ENCODE measurements around the gene TIMELESS. TPM values are rescaled to one million over a fixed set of nuclear protein-coding genes. Genes with fewer than 3 reads are reported as not detected.

The TIMELESS gene
- total and polyA plus RNA-seq, 9 of the 15 experiments (the other 6 are each of a cell fraction or from before 2014, with no cell fraction given) = 11.9 to 59.2 (median 35.8) TPM

- no peak overlapping the region for H3K4me3 ChIP-seq
- no peak overlapping the region for H3K9ac ChIP-seq (ENCODE audit: insufficient read depth in 1 of 2, low read depth in 2 of 2, low read length in 2 of 2)
- 0 out of 2 replicates have a peak overlapping the region, but pooled peaks have one; percentile 12 for H2AFZ ChIP-seq (ENCODE audit: low read depth, low read length)
- no peaks in the 10 kb centered on the region for H3K9me3 ChIP-seq (replicated peaks; ENCODE audit: control insufficient read depth, insufficient read depth, low read depth, low read length)
- no peaks in the 10 kb centered on the region for H3K27me3 ChIP-seq (ENCODE audit: control insufficient read depth in 2 of 2, insufficient read depth in 2 of 2, low read length in 2 of 2)
- no TSS peak for BruUV-seq (replicated peaks)
- in situ Hi-C loops (cut with MboI) (no loop called here), intact Hi-C loops (cut with micrococcal nuclease) (no loop called here)
- no peak overlapping the region for H3K27ac ChIP-seq (ENCODE audit: extremely low read depth, low read depth, low read length)
- FAIRE-seq = no peak
- H3K9me1 ChIP-seq (ENCODE audit: control insufficient read depth, insufficient read depth, low read length) = no peaks in the 10 kb centered on the region
- peak in 2 of 4 experiments; percentile 29 to 65 for DNase-seq (ENCODE audit: extremely low read depth in 1 of 4, low spot score in 3 of 4)
- TF ChIP-seq PRDM10 (IDR thresholded peaks at IDR 0.05; ENCODE audit: partially characterized antibody) (peak; percentile 48), POLR3G (IDR thresholded peaks at IDR 0.05; ENCODE audit: extremely low read depth, insufficient read length, insufficient replicate concordance) (no peak), HIVEP1 (CRISPR knock-in tag; IDR thresholded peaks at IDR 0.05) (no peak), CBX3 (IDR thresholded peaks at IDR 0.05; ENCODE audit: borderline replicate concordance in 1 of 2, low read length in 2 of 2) (no peak), NFIC (IDR thresholded peaks at IDR 0.05) (peak; percentile 93), SRF (CRISPR knock-in tag; IDR thresholded peaks at IDR 0.05) (peak in 1 of 2 experiments; percentile 37; a peak in 1 of 4 replicates), ATF6 (CRISPR knock-in tag; IDR thresholded peaks at IDR 0.05) (no peak)
- CTCF ChIA-PET (ENCODE audit: low intra/inter-chr PET ratio) = no interaction called here
- WGBS (ENCODE audit: insufficient coverage, low coverage, missing lambda C conversion rate) = 78% methylated on average over 1 of the region's 1 CpG
- ATAC-seq = peak; percentile 59
- H3K79me2 ChIP-seq (ENCODE audit: control insufficient read depth, insufficient read depth, low read length) = no peaks in the 10 kb centered on the region
- POLR2A ChIA-PET = interaction anchor here (0.8 to 1.9 kb wide), 4 partner anchors 9 to 29 kb away, joined by 3 to 12 read pairs (median 3); partner anchors contain the start of gene STAT2
- H3K4me2 ChIP-seq (ENCODE audit: insufficient read depth, low read length) = no peak overlapping the region
- no peaks in the 10 kb centered on the region for H4K20me1 ChIP-seq (replicated peaks; ENCODE audit: control insufficient read depth, insufficient read depth, low read length)
- no peaks in the 10 kb centered on the region for H3K36me3 ChIP-seq (ENCODE audit: control insufficient read depth, insufficient read depth, low read length)
- peaks cover 14 to 18% of the 10 kb centered on the region in 2 experiments for H3K4me1 ChIP-seq (replicated peaks in 1 of 2; ENCODE audit: control insufficient read depth in 2 of 2, insufficient read depth in 2 of 2, low read length in 2 of 2)
These were observed 63.4 kb downstream of the TIMELESS start for GRCh38 chr12:56385873-56386272.
